Activated T-helper 1 cell treated with anti-CD3 and anti-CD28 coated beads, Interleukin-12 subunit alpha, Interleukin-12 subunit beta, Interleukin-2, Interleukin-4 antibody, amounts not matched to agents 30 ng/mL and 10 ng/mL and 1 ng/mL, durations not matched to agents 14 hours and 24 hours and 36 hours (primary cell): ENCODE measurements around the gene SLC16A10. TPM values are rescaled to one million over a fixed set of nuclear protein-coding genes. Genes with fewer than 3 reads are reported as not detected.

Source experiments
- DNase-seq: peaks from one replicate; pipeline ENCODE4 v3.0.0; 2021; ENCODE audit warnings: low spot score
- H3K27ac Mint-ChIP-seq: one replicate; pipeline ENCODE4 v1.8.0; 2021; ENCODE audit warnings: mild to moderate bottlenecking, mixed read lengths
- H3K27me3 Mint-ChIP-seq: one replicate; pipeline ENCODE4 v1.8.0; 2022; ENCODE audit warnings: mild to moderate bottlenecking, moderate library complexity, mixed read lengths; ENCODE audit not compliant: insufficient read depth
- H3K36me3 Mint-ChIP-seq: one replicate; pipeline ENCODE4 v1.8.0; 2021; ENCODE audit warnings: low read depth, mixed read lengths
- H3K4me1 Mint-ChIP-seq: one replicate; pipeline ENCODE4 v1.8.0; 2021; ENCODE audit warnings: low read depth, mixed read lengths
- H3K4me3 Mint-ChIP-seq: one replicate; pipeline ENCODE4 v1.8.0; 2021; ENCODE audit warnings: mild to moderate bottlenecking, moderate library complexity, mixed read lengths
- H3K9me3 Mint-ChIP-seq: one replicate; pipeline ENCODE4 v1.8.0; 2021; ENCODE audit warnings: mixed read lengths
- intact Hi-C: fragments of 100-400 bp; cut with micrococcal nuclease; formaldehyde crosslinking; loops from one replicate; pipeline ENCODE4 v1.15.1; 2024
- total RNA-seq: library from RNA; stranded (reverse); gene quantifications from 2 replicates; pipeline ENCODE4 v1.2.3, GENCODE V29; 2022

SLC16A10 gene
- total RNA-seq, 1 donor from 2014 or later = 2.8 TPM

DNA sequence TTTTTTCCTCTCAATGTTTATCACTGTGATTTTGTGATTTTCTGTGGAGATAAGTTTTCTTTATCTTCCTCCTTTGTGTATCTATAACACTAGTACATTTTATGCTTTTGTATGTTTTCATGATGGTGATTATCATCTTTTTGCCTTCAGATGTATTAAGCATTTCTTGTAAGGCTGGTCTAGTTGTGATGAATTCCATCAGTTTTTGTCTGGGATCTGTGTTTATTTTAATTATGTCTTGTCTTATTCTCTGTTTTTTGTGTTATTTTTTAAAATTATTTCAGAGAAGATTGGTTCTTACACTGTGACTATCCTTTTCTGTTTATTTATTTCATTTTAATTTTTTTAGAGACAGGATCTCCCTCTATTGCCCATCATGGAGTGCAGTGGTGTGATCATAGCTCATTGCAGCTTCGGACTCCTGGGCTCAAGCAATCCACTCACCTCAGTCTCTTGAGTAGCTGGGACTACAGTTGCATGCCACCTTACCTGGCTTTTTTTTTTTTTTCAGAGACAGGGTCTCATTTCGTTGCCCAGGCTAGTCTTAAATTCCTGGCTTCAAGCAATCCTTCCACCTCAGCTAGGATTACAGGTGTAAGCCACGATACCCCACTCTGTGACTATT lies 187.4 kb downstream of the SLC16A10 start:
- intact Hi-C loops = no loop called here
- Mint-ChIP-seq H3K4me3 (no peak overlapping the region), H3K9me3 (peaks cover 43% of the 10 kb centered on the region), H3K4me1 (peaks cover 5% of the 10 kb centered on the region), H3K36me3 (peaks cover 65% of the 10 kb centered on the region), H3K27me3 (no peaks in the 10 kb centered on the region), H3K27ac (no peak overlapping the region)
- DNase-seq = no peak

- peaks cover 43% of the 10 kb centered on the region for H3K9me3 Mint-ChIP-seq
- H3K4me1 Mint-ChIP-seq = peaks cover 5% of the 10 kb centered on the region
- H3K27ac Mint-ChIP-seq = no peak overlapping the region
- intact Hi-C loops = no loop called here
- H3K36me3 Mint-ChIP-seq = peaks cover 71% of the 10 kb centered on the region
- H3K4me3 Mint-ChIP-seq = no peak overlapping the region
- no peaks in the 10 kb centered on the region for H3K27me3 Mint-ChIP-seq
- DNase-seq = no peak
These were observed 189.0 kb downstream of the SLC16A10 start for GRCh38 chr6:111276335-111276734.

DNA sequence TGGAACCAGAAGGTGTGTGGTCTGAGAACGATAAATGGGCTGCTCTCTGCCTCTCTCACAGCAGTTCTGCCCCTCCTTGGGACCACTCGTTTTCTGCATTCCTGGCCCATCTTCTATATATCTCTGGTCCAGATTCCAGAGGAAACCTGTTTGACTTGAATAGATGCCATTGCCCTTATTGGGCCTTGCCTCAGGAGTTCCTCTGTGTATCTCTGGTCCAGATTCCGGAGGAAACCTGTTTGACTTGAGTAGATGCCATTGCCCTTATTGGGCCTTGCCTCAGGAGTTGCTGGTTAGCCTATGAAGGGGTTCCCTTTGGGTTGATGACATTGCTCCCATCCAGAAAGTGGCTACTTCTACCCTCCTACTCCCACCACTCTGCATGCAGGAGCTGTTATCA lies 189.4 kb downstream of the SLC16A10 start:
- intact Hi-C loops = no loop called here
- no peak overlapping the region for H3K27ac Mint-ChIP-seq
- no peaks in the 10 kb centered on the region for H3K27me3 Mint-ChIP-seq
- DNase-seq = no peak
- no peak overlapping the region for H3K4me3 Mint-ChIP-seq
- peaks cover 6% of the 10 kb centered on the region for H3K4me1 Mint-ChIP-seq
- H3K9me3 Mint-ChIP-seq = peaks cover 43% of the 10 kb centered on the region
- peaks cover 72% of the 10 kb centered on the region for H3K36me3 Mint-ChIP-seq

DNA sequence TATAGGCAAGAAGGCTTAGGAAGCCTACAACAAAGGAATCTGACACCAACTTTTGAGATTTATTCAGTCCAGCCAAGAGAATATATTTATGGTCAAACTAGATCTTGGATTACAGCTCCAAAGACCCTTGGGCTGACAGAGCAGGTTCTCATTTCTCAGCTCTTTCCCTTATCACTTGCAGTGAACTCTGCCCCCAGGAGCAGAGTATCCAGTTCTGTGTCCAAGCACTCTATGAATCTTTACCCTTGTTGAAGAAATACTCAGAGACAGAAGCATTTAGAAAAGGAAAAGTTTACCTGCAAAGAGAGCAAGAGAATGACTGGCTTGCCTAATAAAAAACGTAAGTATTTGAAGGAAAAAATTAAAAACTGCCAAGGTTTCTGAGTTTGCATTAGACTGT lies 190.5 kb downstream of the SLC16A10 start:
- Mint-ChIP-seq H3K27me3 (no peaks in the 10 kb centered on the region), H3K36me3 (peaks cover 80% of the 10 kb centered on the region), H3K9me3 (peaks cover 43% of the 10 kb centered on the region), H3K4me1 (peaks cover 12% of the 10 kb centered on the region), H3K4me3 (no peak overlapping the region), H3K27ac (no peak overlapping the region)
- intact Hi-C loops = no loop called here
- no peak for DNase-seq

GRCh38 chr6:111278731-111279130 lies 191.4 kb downstream of the SLC16A10 start:
- Mint-ChIP-seq H3K4me1 (peaks cover 12% of the 10 kb centered on the region), H3K9me3 (peaks cover 38% of the 10 kb centered on the region), H3K4me3 (no peak overlapping the region), H3K36me3 (peaks cover 81% of the 10 kb centered on the region), H3K27ac (no peak overlapping the region), H3K27me3 (no peaks in the 10 kb centered on the region)
- intact Hi-C loops = no loop called here
- DNase-seq = no peak

DNA sequence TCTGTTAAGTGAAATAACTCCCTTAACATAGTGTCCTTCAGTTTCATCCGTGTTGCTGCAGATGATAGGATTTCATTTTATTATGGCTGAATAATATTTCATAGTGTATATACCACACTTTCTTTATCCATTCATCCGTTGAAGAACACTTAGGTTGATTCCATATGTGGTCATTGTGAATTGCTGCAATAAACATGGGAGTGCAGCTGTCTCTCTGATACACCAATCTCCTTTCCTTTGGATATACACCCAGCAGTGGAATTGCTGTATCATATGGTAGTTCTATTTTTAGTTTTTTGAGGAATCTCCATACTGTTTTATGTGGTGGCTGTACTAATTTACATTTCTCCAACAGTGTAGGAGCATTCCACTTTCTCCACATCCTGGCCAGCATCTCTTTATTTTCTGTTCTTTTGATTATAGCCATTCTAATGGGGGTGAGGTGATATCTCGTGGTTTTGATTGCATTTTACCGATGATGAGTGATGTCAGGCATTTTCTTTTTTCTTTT lies 193.2 kb downstream of the SLC16A10 start:
- Mint-ChIP-seq H3K27me3 (no peaks in the 10 kb centered on the region), H3K9me3 (peaks cover 24% of the 10 kb centered on the region), H3K4me3 (no peak overlapping the region)

More for the DNA sequence above, 193.2 kb downstream of the SLC16A10 start:
- peaks cover 7% of the 10 kb centered on the region for H3K4me1 Mint-ChIP-seq
- H3K36me3 Mint-ChIP-seq = peaks cover 66% of the 10 kb centered on the region
- no peak overlapping the region for H3K27ac Mint-ChIP-seq
- DNase-seq = no peak
- intact Hi-C loops = no loop called here

Other genes with a start within 250 kb of the SLC16A10 start
- 101 and 109 TPM in 2 replicates for gene AMD1, start 212.7 kb upstream of the SLC16A10 start, total RNA-seq
- gene GTF3C6, start 128.8 kb upstream of the SLC16A10 start, total RNA-seq = 137 TPM in 2 replicates
- gene RPF2, start 105.5 kb upstream of the SLC16A10 start, total RNA-seq = 61.0 and 68.7 TPM in 2 replicates